Posterior vena cava (tissue), 2 donors: ENCODE data around the gene SFMBT2. TPM values are rescaled to one million over a fixed set of nuclear protein-coding genes. Genes with fewer than 3 reads are reported as not detected.
"Not testable (repeated sequence)": the region's sequence is repeated elsewhere in the genome, so short reads cannot be mapped to it uniquely, and the experiment has no call there.

ENCODE experiments used
- DNase-seq: peaks from one replicate; pipeline ENCODE4 v3.0.0-alpha.2; 2020; ENCODE audit warnings: low spot score
- intact Hi-C, 2 donors: fragments of 100-400 bp; cut with DNase I; formaldehyde crosslinking; loops; one replicate each; pipeline versions ENCODE4 v1.14.1 to v1.14.2; 2022 to 2023
- total RNA-seq, 2 donors: library from RNA; stranded (reverse); fragmentation: NEBNext Ultra II Directional; extraction: Animal tissue kit (Norgen Biotek cat#: 25700); gene quantifications; one replicate each; pipeline ENCODE4 v1.2.1, GENCODE V29; 2021
- donor health status: DM: yes; HTN: yes; CAD: no.
- donor health status: DM: yes; HTN: yes; CAD: no.

The SFMBT2 gene
- total RNA-seq, 2 donors from 2014 or later, result 8.9 to 12.4 TPM

DNA sequence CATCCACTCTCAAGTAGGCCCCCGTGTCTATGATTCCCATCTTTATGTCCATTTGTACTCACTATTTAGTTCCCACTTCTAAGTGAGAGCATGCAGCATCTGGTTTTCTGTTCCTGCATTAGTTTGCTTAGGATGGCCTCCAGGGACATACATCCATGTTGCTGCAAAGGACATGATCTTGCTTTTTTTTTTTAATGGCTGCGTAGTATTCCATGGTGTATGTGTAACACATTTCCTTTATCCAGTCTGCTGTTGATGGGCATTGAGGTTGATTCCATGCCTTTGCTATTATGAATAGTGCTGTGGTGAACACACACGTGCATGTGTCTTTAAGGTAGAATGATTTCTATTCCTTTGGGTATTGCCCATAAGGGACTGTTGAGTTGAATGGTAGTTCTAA, 67.8 kb downstream of the SFMBT2 start:
- intact Hi-C loops, result no loop called here
- no peak for DNase-seq

DNA sequence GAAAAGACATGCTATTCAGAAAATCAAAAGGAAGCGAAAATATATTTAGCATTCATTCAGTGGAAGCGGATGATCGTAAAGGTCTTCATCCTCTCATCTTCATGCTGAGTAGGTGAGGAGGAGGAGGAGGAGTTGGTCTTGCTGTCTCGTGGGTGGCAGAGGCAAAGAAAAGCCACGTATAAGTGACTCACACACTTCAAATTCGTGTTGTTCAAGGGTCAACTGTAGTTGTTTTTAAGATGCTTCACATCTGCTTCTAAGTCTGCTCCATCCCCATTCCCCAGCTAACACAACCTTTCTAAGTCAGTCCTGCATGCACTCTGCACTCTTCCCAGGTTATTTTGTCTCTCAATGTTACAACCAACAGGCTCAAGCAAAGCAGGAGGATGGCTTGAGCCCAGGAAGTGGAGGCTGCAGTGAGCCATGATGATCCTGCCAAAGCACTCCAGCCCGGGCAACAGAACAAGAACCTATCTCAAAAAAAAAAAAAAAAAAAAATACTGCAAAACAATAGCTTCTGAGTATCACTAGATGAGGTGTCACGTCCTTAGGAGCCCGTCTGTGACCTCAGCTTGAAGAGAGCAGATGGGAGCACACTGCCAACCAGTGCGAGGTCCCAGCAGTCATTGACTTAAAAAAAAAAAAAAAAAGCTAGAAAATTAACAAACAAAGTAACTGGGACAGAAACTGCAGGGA, 70.5 kb downstream of the SFMBT2 start:
- intact Hi-C loops, result no loop called here

DNA sequence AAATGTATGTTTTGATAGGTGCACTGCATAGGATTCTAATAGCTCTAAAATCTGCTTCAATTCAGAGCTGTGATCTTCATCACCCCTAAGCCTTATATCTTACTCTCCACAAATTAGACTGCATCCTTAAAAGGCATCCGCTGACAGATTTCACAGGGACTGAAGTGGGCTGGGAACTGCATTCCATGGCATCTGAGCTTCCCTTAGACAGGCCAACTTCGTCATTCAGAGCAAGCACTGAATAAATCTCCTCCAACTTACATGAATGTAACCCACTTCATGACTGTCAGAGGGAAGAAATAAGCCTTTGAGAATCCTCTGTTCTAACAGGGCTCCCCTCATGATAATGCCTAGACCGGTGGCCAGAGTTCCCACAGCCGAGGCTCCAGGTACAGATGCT, 71.3 kb downstream of the SFMBT2 start:
- intact Hi-C loops, result no loop called here
- DNase-seq, result no peak

More for the DNA sequence above, 70.5 kb downstream of the SFMBT2 start:
- DNase-seq, result no peak

DNA sequence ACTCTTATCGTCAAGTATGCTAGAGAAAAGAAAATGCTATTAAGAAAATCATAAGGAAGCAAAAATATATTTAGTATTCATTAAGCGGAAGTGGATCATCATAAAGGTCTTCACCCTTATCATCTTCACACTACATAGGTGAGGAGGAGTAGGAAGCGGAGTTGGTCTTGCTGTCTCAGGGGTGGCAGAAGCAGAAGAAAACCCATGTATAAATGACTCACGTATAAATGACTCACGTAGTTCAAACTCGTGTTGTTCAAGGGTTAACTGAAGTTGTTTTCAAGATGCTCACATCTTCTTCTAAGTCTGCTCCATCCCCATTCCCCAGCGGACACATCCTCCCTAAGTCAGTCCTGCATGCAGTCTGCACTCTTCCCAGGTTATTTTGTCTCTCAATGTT, 72.4 kb downstream of the SFMBT2 start:
- intact Hi-C loops, result no loop called here
- DNase-seq, result no peak

DNA sequence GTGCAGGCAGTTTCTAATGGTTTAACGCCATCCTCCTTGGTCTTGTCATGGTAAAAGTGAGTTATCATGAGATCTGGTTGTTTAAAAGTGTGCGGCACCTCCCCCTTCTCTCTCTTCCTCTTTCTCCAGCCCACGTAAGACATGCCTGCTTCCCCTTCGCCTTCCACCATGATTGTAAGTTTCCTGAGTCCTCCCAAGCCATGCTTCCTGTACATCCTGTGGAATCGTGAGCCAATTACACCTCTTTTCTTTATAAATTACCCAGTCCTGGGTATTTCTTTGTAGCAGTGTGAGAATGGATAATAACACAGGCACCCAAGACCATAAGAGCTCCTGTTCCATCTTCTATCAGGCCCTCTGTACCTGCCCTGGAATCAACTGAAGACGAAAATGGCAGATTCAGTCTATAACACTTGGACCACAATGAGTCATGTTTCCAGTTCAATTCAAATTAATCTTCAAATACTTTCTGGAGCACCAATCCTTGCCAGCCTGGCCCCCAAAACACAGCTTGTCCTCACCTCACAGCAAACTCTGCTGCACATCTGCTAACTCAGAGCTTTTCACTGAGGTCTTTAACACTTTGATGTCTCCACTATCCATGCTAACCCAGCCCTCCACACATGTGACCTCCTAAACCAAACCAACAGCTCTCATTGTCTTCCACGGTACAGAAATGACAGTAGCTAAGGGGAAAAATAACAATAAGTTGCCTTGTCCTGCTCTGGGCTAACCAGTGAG, 73.2 kb downstream of the SFMBT2 start:
- no peak for DNase-seq
- intact Hi-C loops, result no loop called here

DNA sequence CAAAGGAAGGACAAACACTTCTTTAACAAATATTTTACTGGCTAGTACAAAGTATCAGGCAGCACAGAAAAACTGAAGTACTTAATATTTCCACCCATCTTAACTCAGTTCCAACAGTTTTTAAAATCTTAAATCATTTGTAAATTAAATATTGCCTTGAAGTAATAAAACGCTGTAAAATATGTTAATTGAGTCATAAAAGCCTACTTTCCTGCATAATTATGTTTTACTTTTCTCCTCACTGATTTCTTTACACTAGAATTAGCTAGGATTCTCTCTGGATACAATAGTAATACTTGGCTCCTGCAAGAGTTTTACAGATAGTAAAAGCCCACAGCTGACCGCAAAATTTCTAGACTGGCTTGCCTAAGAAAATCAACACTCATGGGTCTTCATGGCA, 74.9 kb downstream of the SFMBT2 start:
- intact Hi-C loops, result no loop called here
- no peak for DNase-seq

DNA sequence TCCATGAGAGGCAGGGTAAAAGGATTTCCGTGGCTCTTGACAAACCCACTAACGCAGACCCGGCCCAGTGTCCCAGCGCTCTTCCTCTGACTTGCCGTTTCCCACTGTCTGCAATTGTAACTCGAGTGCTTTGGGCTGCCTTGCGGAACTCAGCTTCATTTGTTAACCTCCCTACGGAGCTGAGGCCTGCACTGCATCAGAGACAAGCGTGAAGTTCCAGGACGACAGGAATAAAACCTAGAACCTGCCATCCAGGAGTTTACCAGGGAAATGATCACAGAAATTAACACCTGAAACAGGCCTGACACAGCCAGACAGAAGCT, 76.2 kb downstream of the SFMBT2 start:
- DNase-seq, result no peak
- intact Hi-C loops, result no loop called here

DNA sequence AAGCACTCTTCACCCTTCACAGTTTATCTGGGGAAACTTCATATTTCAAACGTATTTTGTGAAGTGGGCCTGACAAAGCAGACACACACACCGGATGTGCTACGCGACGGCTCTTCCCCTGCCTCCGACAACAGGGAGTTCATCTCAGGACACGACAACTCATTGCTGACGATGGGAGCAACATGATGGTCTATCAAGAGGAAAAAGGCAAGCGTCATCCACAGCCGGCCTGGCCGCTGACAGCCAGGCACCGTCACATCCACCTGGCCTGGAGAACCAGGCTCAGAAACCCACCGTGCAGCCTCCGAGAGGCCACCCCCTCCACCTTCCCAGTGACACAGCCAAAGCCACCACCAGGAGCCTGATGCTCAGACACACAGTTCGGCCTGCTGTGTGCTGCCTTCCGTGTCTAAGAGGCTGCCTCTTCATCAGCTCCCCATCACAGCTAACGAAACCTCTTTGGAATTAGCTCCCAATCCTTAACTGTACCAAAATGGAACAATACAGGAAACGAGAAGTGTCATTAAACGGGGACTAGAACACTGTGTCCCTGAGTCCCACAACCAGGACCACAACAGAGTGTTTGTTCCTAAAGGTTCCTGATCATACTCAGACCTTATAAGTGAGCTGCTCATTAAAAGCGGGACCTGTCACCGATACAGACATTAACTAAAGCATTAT, 76.7 kb downstream of the SFMBT2 start:
- DNase-seq, result no peak
- intact Hi-C loops, result no loop called here

DNA sequence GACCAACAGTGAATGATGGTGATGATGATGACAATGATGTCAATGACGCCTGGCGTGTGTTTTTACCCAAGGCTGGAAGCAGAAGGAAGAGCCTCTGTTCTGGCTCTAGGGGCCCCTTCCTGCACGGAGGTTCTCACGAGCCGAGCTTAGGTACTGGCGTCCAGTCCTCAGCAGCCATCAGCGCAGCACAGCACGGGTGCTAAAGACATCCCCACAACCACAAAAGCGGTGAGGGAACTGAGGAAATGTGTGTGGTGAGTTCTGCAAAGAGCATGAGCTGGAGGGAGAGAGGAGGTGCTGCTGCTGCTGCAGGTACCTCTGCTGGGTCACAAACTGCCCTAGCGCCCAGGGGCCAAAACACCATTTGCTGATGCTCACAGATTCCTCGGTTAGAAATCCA, 81.6 kb downstream of the SFMBT2 start:
- DNase-seq, result no peak
- intact Hi-C loops, result no loop called here

DNA sequence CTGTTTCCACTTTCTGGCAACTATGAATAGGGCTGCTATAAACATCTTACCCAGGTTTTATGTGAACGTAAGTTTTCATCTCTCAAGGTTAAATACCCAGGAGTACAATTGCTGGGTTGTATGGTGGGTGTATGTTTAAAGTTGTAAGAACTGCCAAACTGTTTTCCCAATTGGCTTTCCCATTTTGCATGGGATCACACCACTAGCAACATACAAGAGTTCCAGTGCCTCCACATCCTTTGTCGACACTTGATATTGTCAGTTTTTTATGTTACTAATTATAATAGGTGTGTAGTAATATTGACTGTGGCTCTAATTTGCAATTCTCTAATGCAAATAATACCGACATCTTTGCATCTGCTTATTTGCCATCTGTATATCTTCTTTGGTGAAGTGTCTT, 82.9 kb downstream of the SFMBT2 start:
- intact Hi-C loops, result no loop called here
- DNase-seq, result no peak

DNA sequence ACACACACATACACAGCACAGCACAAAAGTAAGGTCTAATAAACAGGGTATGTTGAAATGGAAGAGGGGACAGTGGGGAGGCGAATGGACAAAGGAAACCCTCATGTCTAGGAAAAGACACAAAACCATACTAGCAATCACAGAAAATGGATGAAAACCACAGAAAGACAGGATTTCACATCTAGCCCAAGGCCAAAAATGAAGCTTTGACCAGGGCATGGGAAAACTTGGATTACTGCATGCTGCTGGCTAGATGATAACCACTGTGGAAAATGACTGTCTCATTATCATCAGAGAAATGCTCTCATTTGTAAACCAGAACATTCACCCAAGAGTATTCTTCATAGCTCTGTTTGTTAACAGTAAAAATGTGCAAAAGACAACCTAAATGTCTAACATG, 88.2 kb downstream of the SFMBT2 start:
- no peak for DNase-seq
- intact Hi-C loops, result no loop called here

DNA sequence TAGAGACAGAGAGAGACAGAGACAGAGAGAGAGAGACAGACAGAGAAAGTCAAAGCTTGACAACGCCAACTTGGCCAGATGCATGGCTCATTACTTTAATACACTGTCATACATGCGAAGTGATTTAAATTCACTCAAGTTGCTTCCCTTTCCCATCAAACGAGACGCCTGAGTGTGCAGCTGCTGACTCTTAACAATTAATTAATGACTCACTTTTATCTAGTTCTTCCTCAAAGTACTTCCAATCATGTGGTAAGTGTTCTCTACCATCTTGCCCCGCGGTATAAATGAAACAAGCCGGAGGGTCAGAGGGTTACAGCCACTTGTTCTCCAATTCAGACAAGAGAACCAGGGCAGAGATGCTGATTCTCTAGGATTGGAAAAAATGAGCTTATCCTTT, 90.8 kb downstream of the SFMBT2 start:
- no peak for DNase-seq
- intact Hi-C loops, result no loop called here

DNA sequence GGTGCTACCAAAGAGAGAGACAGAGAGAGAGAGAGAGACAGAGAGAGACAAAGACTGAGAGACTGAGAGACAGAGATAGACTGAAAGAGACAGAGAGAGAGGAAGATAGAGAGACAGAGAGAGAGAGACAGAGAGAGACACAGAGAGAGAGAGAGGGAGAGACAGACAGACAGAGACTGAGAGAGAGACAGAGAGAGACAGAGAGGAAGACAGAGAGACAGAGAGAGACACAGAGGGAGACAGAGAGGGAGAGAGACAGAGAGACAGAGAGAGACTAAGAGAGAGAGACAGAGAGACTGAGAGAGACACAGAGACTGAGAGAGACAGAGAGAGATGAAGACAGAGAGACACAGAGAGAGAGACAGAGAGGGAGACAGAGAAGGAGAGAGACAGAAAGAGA, 91.2 kb downstream of the SFMBT2 start:
- intact Hi-C loops, result no loop called here

DNA sequence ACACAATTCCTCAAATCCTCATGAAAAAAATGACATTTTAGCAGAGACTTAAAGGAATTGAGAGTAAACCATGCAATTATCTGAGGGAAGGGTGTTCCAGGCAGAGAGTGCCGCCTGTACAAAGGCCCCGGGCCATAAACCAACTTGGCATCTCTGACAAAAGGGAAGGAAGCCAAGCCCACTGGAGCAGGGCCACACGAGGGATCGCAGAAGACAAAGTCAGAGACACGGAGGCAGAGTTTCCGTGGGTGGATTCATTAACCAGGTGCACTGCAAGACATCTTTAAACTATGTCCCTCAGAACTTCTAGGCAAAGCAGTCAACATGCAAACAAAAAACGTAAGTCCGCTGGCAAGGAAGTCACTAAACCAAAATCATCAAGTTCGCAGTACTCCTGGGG, 92.0 kb downstream of the SFMBT2 start:
- no peak for DNase-seq
- intact Hi-C loops, result no loop called here

More for the DNA sequence above, 91.2 kb downstream of the SFMBT2 start:
- DNase-seq, result no peak

DNA sequence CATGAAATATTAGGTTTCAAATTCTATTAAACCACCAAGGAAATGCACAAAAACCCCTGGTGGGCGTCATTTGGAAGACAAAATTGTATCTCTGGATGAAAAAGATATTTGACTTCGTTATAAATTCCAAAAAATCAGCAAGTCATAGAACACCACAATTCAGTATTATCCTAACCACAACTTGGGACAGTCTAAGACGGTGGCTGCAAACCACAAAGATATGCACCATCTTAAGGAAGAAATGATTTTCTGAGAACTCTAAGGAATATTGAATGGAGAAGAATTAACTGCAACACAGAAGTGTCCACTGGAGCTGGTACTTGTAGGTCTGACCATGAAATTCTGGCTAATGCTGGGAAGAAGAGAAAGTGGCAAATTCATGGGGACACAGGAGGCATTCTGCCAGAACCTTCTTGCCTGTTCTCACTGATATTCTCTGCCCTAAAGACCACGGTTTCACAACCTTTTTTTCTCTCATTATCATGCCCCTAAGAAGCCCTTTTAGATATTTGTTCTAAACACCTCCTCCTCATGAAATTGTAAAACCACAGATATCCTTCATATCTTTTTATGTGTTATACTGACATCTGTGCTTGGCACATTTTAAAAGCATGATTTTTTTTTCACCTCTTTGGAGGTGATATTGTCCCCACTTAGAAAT, 92.9 kb downstream of the SFMBT2 start:
- intact Hi-C loops, result no loop called here

DNA sequence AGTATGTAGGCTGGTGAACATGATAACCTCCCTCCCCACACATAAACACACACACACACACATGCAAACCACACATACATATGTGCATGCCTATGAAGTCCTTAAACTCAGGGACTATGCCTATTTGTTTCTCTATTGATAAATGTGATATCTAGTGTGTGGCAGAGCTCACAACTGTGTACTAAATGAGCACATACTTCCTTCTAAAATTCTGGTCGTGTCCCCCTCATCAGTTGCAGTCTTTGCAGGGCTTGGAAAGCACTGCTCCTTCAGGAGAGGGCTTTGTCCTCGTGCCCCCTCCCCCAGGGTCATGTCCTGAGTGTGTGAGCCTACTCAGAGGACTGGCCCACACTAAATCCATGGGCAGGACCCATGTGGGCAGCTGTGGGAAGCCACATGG, 94.0 kb downstream of the SFMBT2 start:
- DNase-seq, result no peak
- intact Hi-C loops, result no loop called here

More for the DNA sequence above, 92.9 kb downstream of the SFMBT2 start:
- no peak for DNase-seq

DNA sequence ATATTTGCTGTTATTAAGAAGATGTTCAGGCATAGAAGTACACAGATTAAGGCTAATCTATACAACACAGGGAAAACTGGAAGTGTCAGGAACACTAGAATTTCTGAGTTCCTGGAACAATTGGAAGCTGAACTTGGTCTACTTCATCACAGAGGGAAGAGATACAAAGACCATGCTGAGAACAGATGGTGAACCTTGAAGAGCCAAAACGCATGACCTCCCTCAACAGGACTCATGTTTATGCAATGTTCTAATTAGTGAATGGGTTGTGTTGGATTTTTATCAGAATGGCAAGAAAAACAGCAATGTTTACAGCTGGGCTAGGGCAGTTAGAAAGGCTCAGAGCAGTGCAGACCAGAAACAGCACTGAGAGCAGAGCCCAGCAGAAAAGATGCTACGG, 94.9 kb downstream of the SFMBT2 start:
- intact Hi-C loops, result no loop called here
- DNase-seq, result no peak

DNA sequence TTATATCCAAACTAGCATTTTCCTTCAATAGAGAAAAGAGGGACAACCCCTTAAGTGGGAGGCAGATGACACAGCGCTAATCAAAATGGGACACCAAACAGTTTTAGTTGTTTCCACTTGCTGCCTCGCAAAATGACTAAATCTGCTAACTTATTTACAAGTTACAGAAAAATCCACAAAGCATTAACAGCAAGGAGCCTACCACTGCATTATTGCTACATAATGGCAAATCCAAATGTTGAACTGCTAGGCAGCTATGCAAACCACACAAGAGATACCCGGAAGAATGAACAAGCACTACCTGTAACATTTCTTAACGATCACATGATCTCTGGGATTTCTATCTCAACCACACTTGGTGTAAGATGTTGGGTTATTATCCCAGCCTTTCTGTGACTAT, 96.7 kb downstream of the SFMBT2 start:
- intact Hi-C loops, result no loop called here

DNA sequence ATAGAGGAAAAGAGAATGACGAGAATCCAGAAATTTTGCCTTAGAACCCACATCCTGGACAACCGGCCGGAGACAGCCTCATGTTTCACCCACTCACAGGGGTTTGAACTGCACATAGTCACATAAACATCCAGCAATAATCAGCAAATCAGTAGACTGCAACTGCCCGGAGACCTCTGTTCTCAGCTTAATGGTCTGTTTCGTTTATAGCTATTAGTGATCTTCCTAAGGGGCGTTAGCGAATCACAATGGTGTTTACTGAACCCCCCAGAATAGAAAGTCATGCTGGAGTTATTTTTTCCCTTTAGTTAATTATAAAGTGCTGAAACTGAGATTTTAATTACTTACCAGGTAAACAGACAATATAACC, 98.4 kb downstream of the SFMBT2 start:
- intact Hi-C loops, result no loop called here

More for the DNA sequence above, 96.7 kb downstream of the SFMBT2 start:
- DNase-seq, result no peak

DNA sequence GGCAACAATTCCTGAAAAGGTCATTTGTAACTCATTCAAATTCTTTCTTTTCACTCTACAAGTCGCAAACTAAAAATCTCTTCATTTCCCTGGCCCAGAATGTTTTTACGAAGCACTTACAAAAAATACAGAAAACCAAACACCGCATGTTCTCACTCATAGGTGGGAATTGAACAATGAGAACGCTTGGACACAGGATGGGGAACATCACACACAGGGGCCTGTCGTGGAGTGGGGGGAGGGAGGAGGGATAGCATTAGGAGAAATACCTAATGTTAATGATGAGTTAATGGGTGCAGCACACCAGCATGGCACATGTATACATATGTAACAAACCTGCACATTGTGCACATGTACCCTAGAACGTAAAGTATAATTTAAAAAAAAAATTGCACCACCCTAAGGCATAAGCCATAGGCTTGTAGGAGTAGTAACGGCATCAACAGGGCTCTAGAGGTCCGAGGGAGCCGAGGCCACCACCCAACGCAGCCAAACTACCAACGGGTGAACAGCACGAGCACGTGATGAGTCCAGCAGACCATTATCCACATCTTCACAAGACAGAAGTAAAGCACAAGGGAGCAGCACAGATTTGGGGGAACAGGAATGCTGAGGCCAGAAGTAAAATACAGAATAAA, 98.9 kb downstream of the SFMBT2 start:
- DNase-seq, intact Hi-C loops: not testable (repeated sequence)

More for the DNA sequence above, 98.4 kb downstream of the SFMBT2 start:
- no peak for DNase-seq
